ENCODE results near the gene CIITA.

CIITA gene

GRCh38 chr16:10982465-10983150, 105.6 kb downstream of the CIITA start:
- DNase-seq = no peak

GRCh38 chr16:10983159-10983558, 106.2 kb downstream of the CIITA start:
- DNase-seq = no peak

- no peak for DNase-seq
Observed at GRCh38 chr16:10984509-10984908, 107.5 kb downstream of the CIITA start.

Measured in NCI-H2029 (cell line).